ENCODE results near the gene CDH8.

Gene CDH8

DNA sequence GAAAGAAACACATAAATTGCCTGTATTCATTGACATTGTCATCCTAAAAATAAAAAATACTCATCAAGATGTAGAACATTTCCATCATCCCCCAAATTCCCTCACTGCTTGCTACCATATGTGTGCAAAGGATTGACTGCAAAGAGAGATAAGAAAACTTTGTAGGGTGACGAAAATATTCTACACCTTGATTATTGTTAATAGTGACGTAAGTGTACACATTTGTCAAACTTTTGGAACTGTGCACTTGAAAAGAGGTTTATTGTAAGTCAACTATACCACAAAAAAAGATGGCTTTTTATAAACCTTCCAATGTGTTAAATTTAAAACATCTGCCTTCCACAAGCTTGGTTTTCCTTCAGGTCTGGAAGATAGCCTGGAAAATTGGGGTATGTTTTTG is 359.5 kb downstream of the CDH8 start:
- DNase-seq (ENCODE audit: low read depth) = no peak
- TF ChIP-seq, protein P1, sequence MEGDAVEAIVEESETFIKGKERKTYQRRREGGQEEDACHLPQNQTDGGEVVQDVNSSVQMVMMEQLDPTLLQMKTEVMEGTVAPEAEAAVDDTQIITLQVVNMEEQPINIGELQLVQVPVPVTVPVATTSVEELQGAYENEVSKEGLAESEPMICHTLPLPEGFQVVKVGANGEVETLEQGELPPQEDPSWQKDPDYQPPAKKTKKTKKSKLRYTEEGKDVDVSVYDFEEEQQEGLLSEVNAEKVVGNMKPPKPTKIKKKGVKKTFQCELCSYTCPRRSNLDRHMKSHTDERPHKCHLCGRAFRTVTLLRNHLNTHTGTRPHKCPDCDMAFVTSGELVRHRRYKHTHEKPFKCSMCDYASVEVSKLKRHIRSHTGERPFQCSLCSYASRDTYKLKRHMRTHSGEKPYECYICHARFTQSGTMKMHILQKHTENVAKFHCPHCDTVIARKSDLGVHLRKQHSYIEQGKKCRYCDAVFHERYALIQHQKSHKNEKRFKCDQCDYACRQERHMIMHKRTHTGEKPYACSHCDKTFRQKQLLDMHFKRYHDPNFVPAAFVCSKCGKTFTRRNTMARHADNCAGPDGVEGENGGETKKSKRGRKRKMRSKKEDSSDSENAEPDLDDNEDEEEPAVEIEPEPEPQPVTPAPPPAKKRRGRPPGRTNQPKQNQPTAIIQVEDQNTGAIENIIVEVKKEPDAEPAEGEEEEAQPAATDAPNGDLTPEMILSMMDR (IDR thresholded peaks at IDR 0.05; ENCODE audit: control insufficient read depth, insufficient read depth, low read depth, low read length, missing control alignments) = no peak
- no peak overlapping the region for H3K4me3 ChIP-seq (ENCODE audit: control insufficient read depth, low read depth, low read length)

DNA sequence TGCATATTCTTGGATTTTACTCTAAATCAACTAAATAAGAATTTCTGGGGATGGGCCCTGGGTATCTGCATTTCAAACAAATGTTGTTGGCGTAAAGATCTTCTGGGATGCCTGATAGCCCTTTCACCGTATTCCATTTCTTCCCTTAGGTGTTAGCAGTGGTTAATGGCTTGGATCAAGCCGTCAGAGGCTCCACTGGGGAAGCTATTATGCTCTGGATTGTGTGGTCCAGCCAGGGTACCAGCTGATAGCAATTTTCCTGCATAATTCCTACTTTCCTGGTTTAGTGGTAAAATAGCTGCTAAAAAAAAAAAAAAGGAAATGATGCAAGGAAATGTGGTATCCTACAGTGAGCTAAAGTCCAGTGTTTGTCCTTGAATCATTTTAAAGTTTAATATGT is 365.1 kb downstream of the CDH8 start:
- TF ChIP-seq, protein P1 (IDR thresholded peaks at IDR 0.05; ENCODE audit: control insufficient read depth, insufficient read depth, low read depth, low read length, missing control alignments) = no peak
- H3K4me3 ChIP-seq (ENCODE audit: control insufficient read depth, low read depth, low read length) = no peak overlapping the region
- DNase-seq (ENCODE audit: low read depth) = no peak

DNA sequence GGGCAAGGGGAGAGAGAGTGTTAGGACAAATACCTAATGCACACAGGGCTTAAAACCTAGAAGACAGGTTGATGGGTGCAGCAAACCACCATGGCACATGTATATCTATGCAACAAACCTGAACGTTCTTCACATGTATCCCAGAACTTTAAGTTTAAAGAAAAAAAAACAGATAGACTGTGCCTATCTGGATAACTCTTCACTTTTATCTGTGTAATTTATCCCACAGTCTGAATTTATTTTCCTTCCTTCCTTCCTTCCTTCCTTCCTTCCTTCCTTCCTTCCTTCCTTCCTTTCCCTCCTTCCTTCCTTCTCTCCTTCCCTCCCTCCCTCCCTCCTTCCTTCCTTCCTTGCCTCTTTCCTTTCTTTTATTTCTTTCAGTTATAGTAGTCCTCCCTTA is 370.7 kb downstream of the CDH8 start:
- DNase-seq (ENCODE audit: low read depth) = no peak
- H3K4me3 ChIP-seq (ENCODE audit: control insufficient read depth, low read depth, low read length) = no peak overlapping the region
- TF ChIP-seq, protein P1 (IDR thresholded peaks at IDR 0.05; ENCODE audit: control insufficient read depth, insufficient read depth, low read depth, low read length, missing control alignments) = no peak

DNA sequence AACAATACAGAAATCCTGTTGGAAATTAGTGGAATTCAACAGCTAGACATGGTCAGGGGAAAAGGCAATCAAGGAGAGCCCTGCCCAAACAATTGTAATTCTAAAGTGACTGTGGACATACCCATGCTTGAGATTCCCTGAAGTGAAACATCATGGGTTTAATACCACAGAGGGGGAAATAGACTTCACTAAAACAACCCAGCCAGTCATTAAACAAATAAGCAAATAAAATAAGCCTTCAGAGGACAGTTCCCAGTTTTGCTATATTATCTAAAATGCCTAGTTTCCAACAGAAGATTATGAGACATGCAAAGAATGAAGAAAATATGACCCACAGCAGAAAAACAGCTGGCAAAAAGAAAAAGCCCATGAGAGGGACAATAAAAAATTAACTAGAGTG is 376.3 kb downstream of the CDH8 start:
- no peak for DNase-seq (ENCODE audit: low read depth)
- no peak overlapping the region for H3K4me3 ChIP-seq (ENCODE audit: control insufficient read depth, low read depth, low read length)
- TF ChIP-seq, protein P1 (IDR thresholded peaks at IDR 0.05; ENCODE audit: control insufficient read depth, insufficient read depth, low read depth, low read length, missing control alignments) = no peak

DNA sequence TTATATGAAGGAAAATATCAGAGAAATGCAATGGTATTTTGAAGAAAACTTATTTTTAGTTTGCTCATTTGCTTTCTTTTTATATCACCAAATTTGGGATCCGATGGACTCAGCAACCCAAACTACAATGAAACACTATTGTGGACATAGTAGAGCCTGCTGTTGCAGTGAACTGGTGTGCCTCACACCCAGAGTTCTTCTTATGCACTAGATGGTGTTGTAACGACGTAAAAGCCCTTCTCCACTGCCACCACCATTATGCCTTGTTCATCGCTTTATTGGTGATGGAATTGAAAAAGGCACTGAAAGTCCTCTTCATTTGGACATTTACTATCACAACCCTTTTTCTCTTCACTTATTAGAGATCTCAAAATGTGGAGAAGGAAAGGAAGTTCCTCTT is 381.3 kb downstream of the CDH8 start:
- H3K4me3 ChIP-seq (ENCODE audit: control insufficient read depth, low read depth, low read length) = no peak overlapping the region
- no peak for DNase-seq (ENCODE audit: low read depth)
- TF ChIP-seq, protein P1 (IDR thresholded peaks at IDR 0.05; ENCODE audit: control insufficient read depth, insufficient read depth, low read depth, low read length, missing control alignments) = no peak

DNA sequence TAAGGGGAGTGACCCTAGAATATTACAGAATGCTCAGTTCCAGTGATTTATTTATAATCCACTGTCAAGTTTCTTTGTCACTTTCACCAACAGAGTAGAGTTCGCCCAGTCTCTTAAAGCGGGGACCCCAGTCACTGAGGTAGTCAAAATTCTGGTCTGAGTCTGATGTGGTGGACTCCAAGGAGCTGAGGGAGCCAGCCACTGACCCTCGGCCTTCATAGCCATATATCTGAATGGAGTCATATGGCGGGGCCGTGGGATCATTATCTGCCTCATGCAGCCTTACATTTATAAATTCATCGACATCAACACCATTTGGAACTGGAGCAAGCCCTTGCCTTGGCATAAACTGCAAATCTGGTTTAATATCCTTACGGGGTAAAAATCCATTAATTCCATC is 382.7 kb downstream of the CDH8 start:
- no peak overlapping the region for H3K4me3 ChIP-seq (ENCODE audit: control insufficient read depth, low read depth, low read length)
- DNase-seq (ENCODE audit: low read depth) = no peak
- TF ChIP-seq, protein P1 (IDR thresholded peaks at IDR 0.05; ENCODE audit: control insufficient read depth, insufficient read depth, low read depth, low read length, missing control alignments) = no peak

DNA sequence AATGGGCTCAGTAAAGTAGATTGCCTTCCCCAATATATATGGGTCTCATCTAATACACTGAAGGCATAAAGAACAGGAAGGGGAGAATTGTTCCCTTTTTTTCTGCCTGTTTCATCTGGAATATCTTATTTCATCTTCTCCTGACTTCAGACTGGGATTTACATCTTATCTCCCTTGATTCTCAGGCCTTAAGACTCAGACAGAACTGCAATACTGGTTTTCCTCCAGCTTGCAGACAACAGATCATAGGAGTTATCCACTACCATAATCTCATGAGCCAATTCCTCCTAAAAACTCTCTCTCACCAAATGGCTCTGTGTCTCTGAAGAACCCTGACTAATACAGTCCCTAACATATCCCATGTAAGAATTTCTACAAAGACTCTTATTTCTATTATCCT is 390.7 kb downstream of the CDH8 start:
- no peak for DNase-seq (ENCODE audit: low read depth)
- TF ChIP-seq, protein P1 (IDR thresholded peaks at IDR 0.05; ENCODE audit: control insufficient read depth, insufficient read depth, low read depth, low read length, missing control alignments) = no peak
- no peak overlapping the region for H3K4me3 ChIP-seq (ENCODE audit: control insufficient read depth, low read depth, low read length)

Data from AG09309 (cell line).